Upper lobe of right lung (tissue), 1 donor: ENCODE measurements around the gene ASTN2. TPM values are rescaled to one million over a fixed set of nuclear protein-coding genes. Genes with fewer than 3 reads are reported as not detected.

Source experiments
- ATAC-seq: fragments of 200-7000 bp; cut with Tn5 transposase; one replicate; pipeline ENCODE4 v1.9.1; 2020; ENCODE audit warnings: mild to moderate bottlenecking, moderate library complexity
- DNase-seq: peaks from one replicate; pipeline ENCODE4 v3.0.0-alpha.2; 2020
- H3K27ac ChIP-seq: fragments of 200-600 bp; one replicate; pipeline ENCODE4 v1.8.0; 2022
- H3K27me3 ChIP-seq: fragments of 200-600 bp; one replicate; pipeline ENCODE4 v1.8.0; 2022; ENCODE audit warnings: mild to moderate bottlenecking
- H3K36me3 ChIP-seq: fragments of 200-600 bp; one replicate; pipeline ENCODE4 v1.8.0; 2022
- H3K4me1 ChIP-seq: fragments of 200-600 bp; one replicate; pipeline ENCODE4 v1.8.0; 2022
- H3K4me3 ChIP-seq: fragments of 200-600 bp; one replicate; pipeline ENCODE4 v1.8.0; 2022; ENCODE audit warnings: mild to moderate bottlenecking
- H3K9me3 ChIP-seq: fragments of 200-600 bp; one replicate; pipeline ENCODE4 v1.8.0; 2022
- intact Hi-C: fragments of 100-400 bp; cut with DNase I; formaldehyde crosslinking; loops from one replicate; pipeline ENCODE4 v1.11.0; 2022
- total RNA-seq: library from RNA; stranded (reverse); fragmentation: NEBNext Ultra II Directional; extraction: Animal tissue kit (Norgen Biotek cat#: 25700); gene quantifications from one replicate; pipeline ENCODE4 v1.2.1, GENCODE V29; 2021
- TF ChIP-seq, protein P1 (sequence below): fragments of 200-600 bp; IDR thresholded peaks from one replicate; pipeline ENCODE4 v1.8.0; 2022; ENCODE audit warnings: antibody characterized with exemption
- donor health status: DM: no; HTN: yes; CAD: no; lungs with severe emphysema.

ASTN2 gene
- total RNA-seq, 1 donor from 2014 or later = 3.8 TPM

DNA sequence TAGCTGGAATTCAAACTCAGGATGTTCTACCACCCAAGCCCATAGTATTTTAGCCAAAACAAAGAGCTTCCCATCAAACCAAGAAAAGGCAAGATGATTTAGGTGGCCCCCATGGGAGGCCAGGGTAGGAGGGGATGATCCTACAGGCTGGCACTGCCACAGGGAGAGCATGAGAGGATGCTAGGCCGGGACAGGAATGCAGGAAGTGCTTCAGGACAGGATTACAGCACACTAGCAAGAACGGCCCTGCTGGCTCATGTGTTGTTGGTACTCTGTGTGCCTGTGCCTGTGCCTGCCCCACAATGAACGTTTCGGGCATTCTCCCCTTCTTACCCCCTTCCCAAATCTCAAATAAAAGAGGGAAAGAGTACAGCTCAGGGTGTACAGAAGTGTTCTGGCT, 838.5 kb downstream of the ASTN2 start:
- Histone ChIP-seq H3K36me3 (no peaks in the 10 kb centered on the region), H3K9me3 (no peaks in the 10 kb centered on the region), H3K27me3 (no peaks in the 10 kb centered on the region), H3K4me3 (no peak overlapping the region), H3K4me1 (peaks cover 10% of the 10 kb centered on the region), H3K27ac (no peak overlapping the region)
- intact Hi-C loops = no loop called here
- ATAC-seq (peak; percentile 39), DNase-seq (no peak)
- TF ChIP-seq, protein P1, sequence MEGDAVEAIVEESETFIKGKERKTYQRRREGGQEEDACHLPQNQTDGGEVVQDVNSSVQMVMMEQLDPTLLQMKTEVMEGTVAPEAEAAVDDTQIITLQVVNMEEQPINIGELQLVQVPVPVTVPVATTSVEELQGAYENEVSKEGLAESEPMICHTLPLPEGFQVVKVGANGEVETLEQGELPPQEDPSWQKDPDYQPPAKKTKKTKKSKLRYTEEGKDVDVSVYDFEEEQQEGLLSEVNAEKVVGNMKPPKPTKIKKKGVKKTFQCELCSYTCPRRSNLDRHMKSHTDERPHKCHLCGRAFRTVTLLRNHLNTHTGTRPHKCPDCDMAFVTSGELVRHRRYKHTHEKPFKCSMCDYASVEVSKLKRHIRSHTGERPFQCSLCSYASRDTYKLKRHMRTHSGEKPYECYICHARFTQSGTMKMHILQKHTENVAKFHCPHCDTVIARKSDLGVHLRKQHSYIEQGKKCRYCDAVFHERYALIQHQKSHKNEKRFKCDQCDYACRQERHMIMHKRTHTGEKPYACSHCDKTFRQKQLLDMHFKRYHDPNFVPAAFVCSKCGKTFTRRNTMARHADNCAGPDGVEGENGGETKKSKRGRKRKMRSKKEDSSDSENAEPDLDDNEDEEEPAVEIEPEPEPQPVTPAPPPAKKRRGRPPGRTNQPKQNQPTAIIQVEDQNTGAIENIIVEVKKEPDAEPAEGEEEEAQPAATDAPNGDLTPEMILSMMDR = no peak

DNA sequence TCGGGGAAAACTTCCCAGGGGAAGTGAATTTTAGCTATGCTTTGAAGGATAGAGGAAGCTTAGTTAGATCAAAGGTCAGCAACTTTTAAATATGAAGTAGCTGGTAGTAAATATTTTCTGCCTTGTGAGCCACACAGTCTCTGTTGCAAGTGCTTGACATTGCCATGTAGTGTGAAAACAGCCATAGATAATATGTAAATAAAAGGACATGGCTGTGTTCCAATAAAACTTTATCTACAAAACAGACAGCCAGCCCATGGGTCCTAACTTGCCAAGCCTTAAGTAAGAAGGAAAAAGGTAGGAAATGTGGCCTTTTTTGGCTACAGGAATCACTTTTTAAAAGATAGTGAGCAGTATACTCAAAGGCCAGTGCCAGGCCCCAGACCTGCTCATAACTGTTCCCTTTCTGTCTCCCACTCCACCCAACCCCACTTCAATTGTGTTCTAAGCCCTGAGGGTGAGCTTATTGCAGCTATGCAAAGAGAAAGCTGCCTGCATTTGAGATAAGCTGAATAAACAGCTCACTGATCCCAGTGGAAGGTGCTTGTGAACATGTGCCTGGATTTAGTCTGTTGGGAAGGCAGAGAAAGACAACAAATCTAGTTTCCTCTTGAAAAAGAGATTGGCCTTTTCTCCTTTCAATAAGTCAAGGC, 840.7 kb downstream of the ASTN2 start:
- DNase-seq (no peak), ATAC-seq (peak; percentile 85)
- peaks cover 10% of the 10 kb centered on the region for H3K4me1 ChIP-seq

DNA sequence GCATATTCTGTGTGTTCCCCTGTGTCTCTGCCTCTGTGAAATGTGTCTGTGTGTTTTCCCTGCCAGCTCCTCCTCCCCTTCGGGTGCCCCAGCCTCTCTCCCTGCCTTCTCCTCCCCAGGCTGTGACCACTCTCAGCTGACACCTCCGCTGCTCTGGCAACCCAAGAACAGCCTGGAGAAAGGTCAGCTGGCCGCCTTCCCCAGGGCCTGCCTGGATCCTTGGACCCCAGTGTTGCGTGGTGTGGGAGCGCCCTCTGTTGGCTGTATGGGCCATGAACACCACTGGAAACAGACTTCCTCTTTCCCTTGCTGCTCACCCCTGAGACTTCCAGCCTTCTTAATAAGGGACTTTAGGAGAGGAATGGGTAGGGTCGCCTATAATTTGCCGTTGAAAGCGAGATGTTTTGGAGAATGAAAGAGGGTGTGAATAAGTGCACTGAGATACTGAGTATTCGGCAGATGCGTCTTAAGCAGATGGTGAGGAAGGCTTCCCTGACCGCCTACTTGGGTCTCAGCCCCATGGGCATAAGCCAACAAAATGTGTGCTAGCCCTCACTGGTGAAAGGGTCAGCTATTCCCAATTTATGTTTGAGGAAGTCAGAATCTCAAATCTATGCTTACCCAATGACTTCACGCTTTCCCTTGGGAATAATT, 842.6 kb downstream of the ASTN2 start:
- TF ChIP-seq, protein P1 = peak; percentile 80
- DNase-seq (peak; percentile 92), ATAC-seq (peak; percentile 93)
- intact Hi-C loops = no loop called here
- Histone ChIP-seq H3K36me3 (no peaks in the 10 kb centered on the region), H3K4me1 (peaks cover 10% of the 10 kb centered on the region), H3K4me3 (no peak overlapping the region), H3K27ac (no peak overlapping the region), H3K9me3 (no peaks in the 10 kb centered on the region), H3K27me3 (no peaks in the 10 kb centered on the region)

More for the DNA sequence above, 840.7 kb downstream of the ASTN2 start:
- Histone ChIP-seq H3K36me3 (no peaks in the 10 kb centered on the region), H3K4me3 (no peak overlapping the region), H3K9me3 (no peaks in the 10 kb centered on the region), H3K27me3 (no peaks in the 10 kb centered on the region), H3K27ac (peak overlapping the region; percentile 9)
- TF ChIP-seq, protein P1 = no peak
- intact Hi-C loops = no loop called here

DNA sequence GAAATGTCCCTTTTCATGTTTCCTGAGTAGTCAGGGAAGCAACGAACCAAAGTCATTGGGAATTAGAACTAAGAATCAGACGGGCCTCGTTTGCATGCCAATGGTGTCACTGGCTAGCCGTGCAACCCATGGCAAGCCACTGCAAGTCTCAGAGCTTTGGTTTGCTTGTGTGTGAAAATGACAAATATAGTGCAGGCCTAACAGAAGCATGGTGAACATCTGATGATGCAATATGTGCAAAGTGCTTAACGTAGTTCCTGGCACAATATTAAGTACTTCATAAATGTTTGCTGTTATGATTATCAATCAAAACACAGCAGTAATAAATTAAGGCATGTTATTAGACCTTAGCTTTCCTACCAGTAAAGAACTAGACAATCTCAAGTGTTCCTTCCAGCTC, 845.7 kb downstream of the ASTN2 start:
- intact Hi-C loops = no loop called here
- TF ChIP-seq, protein P1 = no peak
- no peaks in the 10 kb centered on the region for H3K36me3 ChIP-seq
- no peak overlapping the region for H3K4me3 ChIP-seq
- no peaks in the 10 kb centered on the region for H3K27me3 ChIP-seq
- H3K27ac ChIP-seq = no peak overlapping the region
- no peak for ATAC-seq
- DNase-seq = no peak
- peaks cover 5% of the 10 kb centered on the region for H3K4me1 ChIP-seq
- H3K9me3 ChIP-seq = no peaks in the 10 kb centered on the region

DNA sequence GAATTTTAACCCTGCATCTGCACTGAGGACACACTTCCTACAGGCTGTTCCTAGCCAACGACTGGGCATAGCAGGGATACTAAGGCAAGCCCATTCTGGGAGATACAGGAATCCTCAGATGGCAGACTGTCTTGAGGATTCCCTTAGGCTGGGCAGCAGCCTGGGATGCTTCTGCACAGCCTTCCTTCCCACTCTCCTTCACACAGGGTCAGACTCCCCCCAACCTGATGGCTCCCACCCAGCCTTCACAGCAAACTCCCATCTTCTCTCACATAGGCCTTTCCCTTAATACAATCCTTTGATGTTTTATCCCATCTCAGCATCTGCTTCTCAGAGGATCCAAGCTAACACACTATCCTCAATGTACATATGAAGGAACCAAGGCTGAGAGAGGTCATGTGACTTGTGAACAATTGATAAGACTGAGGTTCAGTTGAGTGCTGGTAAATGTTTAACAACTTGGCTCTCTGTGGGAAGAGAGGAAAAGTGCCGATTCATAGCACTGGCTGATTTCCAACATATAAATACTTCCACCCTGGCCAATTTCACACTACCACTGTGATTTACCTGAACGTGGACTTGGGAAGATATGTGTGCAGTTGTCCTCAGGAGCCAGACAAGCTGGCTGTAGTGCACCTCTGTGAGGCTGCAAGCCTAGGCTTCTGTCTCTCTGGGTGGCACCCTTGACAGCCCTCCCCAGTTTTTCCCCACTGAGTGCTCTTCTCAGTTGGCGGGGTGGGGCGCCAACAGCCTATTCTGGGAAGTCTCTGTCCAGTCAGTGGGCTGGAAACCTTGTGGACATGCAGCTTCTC, 848.0 kb downstream of the ASTN2 start:
- intact Hi-C loops = no loop called here
- H3K4me3 ChIP-seq = no peak overlapping the region
- DNase-seq (no peak), ATAC-seq (peak; percentile 41)
- no peaks in the 10 kb centered on the region for H3K27me3 ChIP-seq
- no peaks in the 10 kb centered on the region for H3K36me3 ChIP-seq
- H3K27ac ChIP-seq = no peak overlapping the region
- H3K9me3 ChIP-seq = no peaks in the 10 kb centered on the region
- peaks cover 3% of the 10 kb centered on the region for H3K4me1 ChIP-seq
- TF ChIP-seq, protein P1 = no peak
